Renal pelvis (tissue), 4 donors: Measurements from ENCODE around the gene STAT1. TPM values are rescaled to one million over a fixed set of nuclear protein-coding genes. Genes with fewer than 3 reads are reported as not detected.

ENCODE experiments used
- DNase-seq: peaks from one replicate; pipeline ENCODE4 v3.0.0-alpha.2; 2013
- polyA plus RNA-seq, 3 donors: library from polyadenylated mRNA; unstranded; fragments of 120-200 nt; gene quantifications; one replicate each; pipeline ENCODE4 v1.2.1, GENCODE V29; 2013; ENCODE audit not compliant: insufficient read length in 3 of 3

STAT1 gene
- polyA plus RNA-seq, 3 donors, result 135 to 155 (median 135) TPM

DNA sequence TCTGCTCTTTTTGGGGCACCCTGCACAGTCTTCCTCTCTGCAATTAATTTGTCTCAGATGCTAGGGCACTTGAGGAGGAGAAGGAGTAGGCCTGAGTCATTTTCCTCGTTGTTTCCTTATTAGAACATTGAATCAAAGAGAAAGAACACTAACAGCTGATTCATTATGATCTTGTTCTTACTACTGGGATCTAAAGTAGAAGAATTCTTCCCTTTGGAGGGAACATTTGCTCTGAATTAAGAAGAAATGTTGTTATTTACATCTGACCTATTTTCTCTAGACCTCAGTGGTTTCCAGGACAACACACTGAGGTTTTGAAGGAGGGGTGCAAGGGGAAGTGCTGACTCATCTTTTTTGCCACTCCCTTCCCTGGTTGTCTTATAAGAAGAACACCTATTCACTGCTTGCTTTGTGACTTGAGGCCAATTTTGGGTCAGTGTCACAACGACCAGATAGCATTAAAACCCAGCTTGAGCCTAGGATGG is 24.3 kb upstream of the STAT1 start:
- no peak for DNase-seq

DNA sequence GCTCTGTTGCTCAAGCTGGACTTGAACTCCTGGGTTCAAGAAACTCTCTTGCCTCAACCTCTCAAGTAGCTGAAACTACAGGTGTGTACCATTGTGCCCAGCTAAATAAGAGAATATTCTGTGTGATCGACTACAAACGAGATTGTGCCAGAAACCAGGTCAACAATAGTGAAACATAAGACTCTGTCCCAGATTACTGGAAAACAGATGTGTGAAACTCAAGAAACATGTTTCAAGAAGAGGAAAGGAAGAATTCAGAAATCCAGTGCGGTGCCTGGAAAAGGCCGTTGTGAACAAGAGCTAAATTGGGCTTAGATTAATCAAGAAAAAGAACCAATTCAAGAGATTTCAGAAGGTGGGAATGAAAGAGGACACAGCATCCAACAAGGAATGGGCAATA is 23.4 kb upstream of the STAT1 start:
- no peak for DNase-seq

- DNase-seq, result no peak
Observed at GRCh38 chr2:191036363-191036762, 22.4 kb upstream of the STAT1 start.

DNA sequence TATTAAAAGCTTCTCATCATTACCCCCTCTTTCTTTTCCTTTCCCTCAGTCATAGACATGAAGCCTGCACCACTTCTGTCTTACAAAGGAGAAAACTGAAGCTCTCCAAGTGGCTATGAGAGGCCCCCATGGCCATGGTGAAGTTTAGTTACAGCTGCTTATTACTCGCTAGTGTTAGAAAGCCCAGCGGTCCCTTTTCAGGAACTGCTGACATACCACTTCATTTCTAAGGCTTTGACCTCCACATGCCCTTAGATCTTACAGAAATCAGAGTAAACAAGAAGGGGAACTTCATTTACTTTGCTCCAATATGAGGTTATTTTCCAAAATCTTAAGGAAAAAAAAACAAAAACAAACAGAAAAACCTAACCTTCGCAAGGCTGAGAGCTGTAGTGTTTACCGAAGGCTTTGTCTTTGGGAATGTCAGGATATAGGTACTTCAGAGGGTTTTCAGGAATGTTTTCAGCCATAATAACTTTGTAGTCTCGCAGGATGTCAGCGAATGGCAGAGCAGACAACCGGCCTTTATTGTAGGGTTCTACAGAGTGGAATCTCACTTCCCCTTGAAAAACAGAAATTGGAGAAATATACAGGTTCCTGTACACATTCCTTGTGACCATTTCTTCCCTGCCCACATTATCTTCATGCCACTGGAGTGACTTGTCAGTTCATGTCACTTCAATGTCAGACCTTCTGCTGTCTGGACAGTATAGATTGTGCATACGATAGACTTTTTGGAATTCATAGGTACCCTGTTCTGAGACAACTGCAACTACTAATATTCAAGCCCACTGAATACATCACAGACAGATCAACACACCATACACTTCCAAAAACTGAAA is 18.8 kb upstream of the STAT1 start:
- DNase-seq, result no peak

DNA sequence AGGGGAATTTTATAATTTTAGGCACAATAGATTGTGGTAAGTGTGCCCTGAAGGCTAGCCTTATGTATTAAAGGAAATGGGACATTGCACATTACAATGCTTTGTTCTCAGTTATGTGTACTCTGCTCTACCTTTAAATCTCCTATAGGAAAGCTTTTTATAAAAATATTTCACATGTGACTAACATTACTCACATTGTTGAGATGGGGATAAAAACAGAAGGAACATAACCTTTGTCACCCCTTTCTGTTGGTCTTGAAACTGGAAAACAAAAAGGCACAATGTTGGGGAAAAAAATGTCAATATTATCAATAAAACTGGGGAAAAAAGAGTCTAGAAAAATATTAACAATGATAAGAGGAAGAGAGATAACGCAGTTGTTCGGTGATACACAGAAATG is 17.3 kb upstream of the STAT1 start:
- no peak for DNase-seq

DNA sequence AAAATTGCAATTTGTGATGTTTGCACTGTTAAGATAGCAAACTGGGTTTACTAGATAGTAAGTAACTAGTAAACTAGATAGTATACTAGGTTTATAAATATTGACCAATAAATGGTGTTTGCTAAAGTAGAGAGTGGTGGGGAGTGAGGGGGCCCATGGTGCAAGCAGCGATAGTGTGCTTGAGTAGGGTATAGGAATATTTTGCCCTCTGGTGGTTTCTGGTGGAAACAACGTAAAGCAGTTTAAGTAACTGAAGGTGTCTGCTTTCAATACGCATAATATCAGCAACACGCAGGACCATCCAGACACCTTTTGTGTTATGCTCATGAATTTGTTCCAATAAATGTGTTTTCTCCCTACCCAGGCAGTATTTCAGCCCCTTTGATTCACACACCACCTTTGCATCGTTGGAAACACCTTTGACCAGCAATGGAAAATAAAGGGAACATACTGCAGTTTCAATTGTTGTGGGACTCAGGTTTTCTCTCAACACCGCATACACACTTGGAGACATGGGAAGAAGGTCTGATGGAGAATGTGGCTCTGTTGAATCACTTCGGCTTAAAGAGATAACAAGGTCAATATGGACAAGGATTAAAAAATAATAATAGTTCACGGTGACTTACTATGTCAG is 16.7 kb upstream of the STAT1 start:
- DNase-seq, result no peak

DNA sequence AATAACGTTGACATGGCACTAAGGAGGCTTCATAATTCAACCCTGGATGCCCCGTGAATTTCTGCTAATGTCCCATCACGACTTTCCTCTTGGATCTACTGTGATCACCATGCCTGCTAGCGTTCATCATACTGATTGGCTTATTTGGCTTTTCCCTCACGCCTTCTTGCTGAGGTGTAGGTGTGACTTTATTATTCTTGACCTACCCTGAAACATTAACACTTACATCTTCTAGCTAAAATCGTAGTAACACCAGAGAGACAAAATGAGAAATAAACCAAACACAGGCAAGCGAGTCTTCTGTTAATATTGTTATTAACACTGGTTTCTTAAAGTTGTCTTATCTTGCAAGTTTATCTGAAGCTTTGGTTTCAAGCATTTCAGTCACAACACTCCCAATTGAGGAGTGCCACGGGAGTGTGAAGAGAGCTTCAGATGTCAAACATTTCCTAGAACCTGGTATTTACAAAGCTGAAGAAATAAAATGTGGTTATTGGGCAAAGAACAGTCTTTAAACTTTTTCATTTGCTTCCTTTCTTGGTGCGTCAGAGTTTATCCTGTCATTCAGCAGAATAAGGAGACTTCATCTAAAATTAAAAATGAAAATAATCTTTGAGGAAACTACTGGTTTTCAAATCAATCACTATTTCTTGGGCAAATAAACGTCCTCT is 15.4 kb upstream of the STAT1 start:
- no peak for DNase-seq

DNA sequence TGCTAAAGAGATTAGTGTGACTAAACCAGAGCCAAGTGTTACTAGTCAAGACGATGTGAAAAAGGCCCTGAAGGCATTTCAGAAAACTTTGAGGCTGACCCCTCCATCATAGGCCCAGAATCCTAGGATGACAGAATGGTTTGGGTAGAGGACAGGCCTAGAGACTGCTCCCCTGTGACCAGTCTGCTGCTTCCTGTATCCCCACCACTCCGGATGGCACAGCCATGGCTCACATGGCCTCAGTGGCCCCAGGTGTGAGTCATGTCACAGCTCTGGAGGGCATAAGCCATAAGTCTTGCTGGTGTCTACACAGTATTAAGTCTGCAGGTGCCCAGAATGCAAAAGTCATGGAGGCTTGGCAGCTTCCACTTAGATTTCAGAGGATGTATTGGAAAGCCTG is 12.4 kb upstream of the STAT1 start:
- DNase-seq, result no peak

DNA sequence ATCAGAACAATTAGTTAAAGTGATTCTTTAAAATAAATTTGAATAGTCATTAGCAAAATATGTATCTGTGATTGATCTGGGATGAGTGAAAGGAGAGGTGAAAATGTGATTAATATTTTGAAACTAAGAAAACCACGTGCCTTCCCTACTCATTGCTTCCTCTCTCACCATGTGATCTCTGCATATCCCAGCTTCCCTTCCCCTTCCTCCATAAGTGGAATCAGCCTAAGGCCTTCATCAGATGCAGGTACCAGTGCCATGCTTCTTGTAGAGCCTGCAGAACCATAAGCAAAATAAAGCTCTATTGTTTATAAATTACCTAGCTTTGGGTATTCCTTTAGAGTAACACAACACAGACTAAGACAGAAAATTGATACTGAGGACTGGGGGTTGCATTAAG is 11.2 kb upstream of the STAT1 start:
- no peak for DNase-seq

DNA sequence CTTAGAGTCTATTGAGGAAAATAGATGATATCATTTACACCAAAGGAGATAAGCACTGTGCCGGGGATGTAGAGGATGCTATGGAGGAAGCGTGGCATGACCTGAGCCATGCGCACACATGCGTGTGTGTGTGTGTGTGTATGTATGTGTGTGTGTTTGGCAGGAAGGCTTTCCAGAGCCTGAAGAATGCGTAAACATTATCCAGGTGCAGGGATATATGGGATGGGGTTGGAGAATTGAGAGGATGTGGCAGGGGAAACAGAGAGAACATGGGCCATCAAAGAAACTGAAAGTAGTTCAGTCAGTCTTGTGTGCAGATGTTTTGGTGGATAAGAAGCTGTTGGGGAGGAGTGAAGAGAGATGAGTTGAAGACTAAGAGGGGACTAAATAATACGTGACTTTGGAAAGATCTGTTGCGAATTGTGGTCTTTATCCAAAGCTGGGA is 9.3 kb upstream of the STAT1 start:
- DNase-seq, result no peak

DNA sequence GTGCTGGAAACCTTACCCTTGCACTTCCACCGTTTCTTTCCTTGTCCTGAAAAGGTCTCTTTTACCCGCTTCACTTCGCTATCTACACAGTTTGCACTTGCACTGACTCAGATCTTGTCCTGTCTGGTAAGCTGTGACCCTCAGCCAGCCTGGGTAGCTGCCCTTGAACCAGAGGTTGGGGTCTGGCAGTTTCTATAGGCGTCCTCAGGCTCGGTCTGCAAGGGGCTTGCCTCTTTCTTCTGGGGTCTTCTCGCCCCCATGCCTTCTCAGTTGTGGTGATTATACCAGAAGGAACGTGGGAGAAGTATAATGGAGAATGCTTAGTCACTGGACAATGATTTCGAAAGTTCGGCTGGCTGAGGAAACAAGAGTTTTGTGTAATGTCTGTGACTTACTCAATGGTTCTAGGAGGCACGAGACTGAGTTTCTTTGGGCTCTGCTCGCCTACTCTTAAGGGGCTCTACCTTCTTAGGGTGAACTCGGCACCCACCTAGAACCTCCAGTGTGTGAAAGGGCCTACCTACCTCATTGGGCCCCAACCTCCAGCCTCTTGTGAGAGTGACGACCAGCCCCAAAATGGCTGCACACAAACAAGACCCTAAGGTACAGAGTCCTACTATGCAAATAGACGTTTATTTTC is 6.9 kb upstream of the STAT1 start:
- DNase-seq, result no peak

DNA sequence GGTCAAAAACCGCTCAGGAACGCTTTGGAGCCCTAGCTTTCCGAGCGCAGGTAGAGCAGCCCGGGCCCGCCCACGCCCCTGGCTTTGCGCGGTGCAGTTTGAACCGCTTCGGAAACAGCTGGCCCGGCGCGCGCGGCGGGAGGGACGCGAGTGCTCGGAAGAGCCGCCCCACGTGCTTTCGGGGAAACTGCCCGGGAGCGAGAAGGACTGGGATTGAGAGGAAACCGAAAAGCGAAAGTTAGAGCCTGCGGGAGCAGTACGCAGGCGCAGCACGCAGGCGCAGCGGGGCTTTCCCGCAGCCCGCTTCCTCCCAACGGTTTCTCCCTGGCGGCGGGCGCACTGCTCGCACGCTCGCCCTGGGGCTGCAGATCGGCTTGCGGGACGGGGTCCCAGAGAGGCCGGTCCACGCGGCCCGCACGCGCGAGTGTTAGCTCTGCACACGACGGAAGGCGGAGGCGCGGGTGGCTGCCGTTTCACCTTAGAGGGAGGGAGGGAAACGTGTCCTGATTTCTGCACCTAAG is 6.3 kb upstream of the STAT1 start:
- peak; percentile 96 for DNase-seq

- no peak for DNase-seq
Observed at GRCh38 chr2:191019376-191019775, 5.4 kb upstream of the STAT1 start.

GRCh38 chr2:191018643-191019119 is 4.7 kb upstream of the STAT1 start:
- no peak for DNase-seq

- no peak for DNase-seq
Observed at GRCh38 chr2:191018048-191018447, 4.1 kb upstream of the STAT1 start.

DNA sequence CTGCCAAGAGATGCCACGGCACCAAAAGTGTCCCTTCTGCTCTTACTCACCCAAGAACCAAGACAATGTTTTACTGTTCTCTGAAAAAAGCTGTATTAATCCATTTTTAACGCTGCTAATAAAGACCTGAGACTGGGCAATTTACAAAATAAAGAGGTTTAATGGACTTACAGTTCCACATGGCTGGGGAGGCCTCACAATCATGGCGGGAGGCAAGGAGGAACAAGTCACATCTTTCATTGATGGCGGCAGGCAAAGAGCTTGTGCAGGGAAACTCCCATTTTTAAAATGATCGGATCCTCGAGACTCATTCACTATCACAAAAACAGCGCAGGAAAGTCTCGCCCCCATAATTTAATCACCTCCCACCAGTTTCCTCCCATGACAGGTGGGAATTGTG is 1.9 kb upstream of the STAT1 start:
- DNase-seq, result no peak

DNA sequence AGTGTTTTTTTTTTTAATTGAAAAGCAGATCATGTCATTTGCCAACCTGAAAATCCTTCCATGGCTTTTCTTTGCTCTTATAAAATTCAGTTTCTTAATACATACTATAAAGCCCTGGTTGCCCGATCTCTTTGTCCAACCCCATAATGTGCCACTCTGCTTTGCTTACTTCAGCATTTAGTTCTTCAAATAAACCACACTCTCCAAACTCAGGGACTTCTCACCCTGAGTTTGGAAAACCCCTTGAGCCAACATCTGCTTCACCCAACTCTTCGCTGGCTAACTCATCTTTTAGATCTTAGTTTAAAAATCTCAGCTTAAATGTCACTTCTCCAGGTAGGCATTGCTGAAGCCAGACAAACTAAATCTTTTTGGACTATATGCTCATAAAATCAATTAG is 1.3 kb upstream of the STAT1 start:
- DNase-seq, result no peak

DNA sequence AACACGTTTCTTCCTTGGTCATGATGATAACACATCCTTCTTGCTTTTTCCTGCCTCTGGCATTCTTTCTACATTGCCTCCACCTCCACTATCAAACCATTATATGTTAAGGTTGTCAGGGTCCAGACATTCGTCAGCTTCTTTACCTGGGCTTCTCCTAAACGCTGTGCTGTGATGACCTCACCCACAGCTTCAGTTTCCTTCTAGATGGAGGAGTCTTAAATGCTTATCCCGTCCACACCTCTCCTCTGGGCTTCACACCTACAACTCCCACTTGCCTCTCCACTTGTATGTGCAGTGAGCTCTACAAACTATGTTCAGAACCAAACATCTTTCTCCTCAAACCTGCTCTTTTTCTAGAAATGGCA is 666 bp upstream of the STAT1 start:
- DNase-seq, result no peak

GRCh38 chr2:191013682-191013931 is 364 bp downstream of the STAT1 start:
- DNase-seq, result no peak

DNA sequence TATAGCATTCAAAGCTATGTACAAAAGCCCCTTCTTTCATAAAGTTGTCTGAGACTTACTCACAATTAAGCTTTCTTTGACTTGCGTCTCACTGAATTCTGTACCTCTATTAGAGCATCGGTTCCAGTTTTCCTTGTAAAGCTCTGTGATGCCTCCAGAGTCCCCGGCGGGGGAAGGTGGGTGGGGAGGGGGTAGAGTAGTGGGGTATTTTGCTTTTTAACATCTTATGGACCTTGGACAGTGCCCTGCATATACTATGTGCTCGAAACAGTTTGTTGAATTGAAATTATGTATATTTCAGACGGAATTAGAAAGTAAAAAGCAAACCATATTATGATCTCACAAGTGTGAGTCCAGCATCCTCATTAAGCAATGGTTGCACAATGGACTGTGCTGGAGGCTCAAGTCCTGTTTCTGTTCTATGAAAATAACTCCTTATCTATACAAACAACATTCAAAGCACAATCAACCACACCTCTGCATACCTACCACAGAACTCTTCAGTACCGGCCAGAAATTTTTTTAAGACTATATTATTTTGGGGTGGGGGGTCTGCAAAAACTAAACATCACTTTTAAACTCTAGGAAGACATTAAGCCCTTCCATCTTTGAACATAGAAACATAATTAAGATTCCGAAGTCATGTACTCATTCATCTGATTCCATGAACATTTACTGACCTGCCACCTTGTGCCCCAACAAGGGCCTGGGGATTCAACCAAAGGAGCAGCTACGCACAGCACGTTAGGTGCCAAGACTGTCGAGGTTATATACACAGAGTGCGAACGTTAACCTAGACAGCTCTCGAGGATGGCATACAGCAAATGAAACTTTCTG is 908 bp downstream of the STAT1 start:
- no peak for DNase-seq

- no peak for DNase-seq
Observed at GRCh38 chr2:191012346-191012745, 1.6 kb downstream of the STAT1 start.
